Liver (tissue), 3 donors: Measurements from ENCODE around the gene CPOX.

Experiments used
- EGR1 ChIP-seq, 2 donors: IDR thresholded peaks; 2 replicates each; pipeline ENCODE4 v1.6.1; 2016 to 2018; ENCODE audit warnings: antibody characterized with exemption in 2 of 2, low read depth in 2 of 2
- JUND ChIP-seq, 2 donors: IDR thresholded peaks; 2 replicates each; pipeline ENCODE4 v1.6.1; 2016; ENCODE audit warnings: antibody characterized with exemption in 2 of 2
- RAD21 ChIP-seq, 2 donors: IDR thresholded peaks; 2 replicates each; pipeline ENCODE4 v1.6.1; 2016; ENCODE audit warnings: antibody characterized with exemption in 2 of 2, mild to moderate bottlenecking in 2 of 2
- SP1 ChIP-seq: IDR thresholded peaks from 2 replicates; pipeline ENCODE4 v1.6.1; 2018; ENCODE audit warnings: antibody characterized with exemption, mild to moderate bottlenecking
- TAF1 ChIP-seq: conservative IDR thresholded peaks from 2 replicates; pipeline ENCODE4 v1.6.1; 2016; ENCODE audit warnings: antibody characterized with exemption, mild to moderate bottlenecking
- YY1 ChIP-seq: IDR thresholded peaks from 2 replicates; pipeline ENCODE4 v1.6.1; 2016; ENCODE audit warnings: antibody characterized with exemption, mild to moderate bottlenecking
- TF ChIP-seq, protein P1 (sequence below): fragments of 150-350 bp; IDR thresholded peaks from 2 replicates; pipeline ENCODE4 v1.5.1; 2017; ENCODE audit warnings: improper control_type of control experiment, low read depth, low read length; ENCODE audit not compliant: missing input control
- TF ChIP-seq, protein P2 (sequence below): IDR thresholded peaks from 2 replicates; pipeline ENCODE4 v1.6.1; 2016; ENCODE audit warnings: antibody characterized with exemption
- TF ChIP-seq, protein P3 (sequence below): IDR thresholded peaks from 2 replicates; pipeline ENCODE4 v1.6.1; 2016; ENCODE audit warnings: antibody characterized with exemption, mild to moderate bottlenecking
- donor health status: healthy.
- donor health status: healthy.

DNA sequence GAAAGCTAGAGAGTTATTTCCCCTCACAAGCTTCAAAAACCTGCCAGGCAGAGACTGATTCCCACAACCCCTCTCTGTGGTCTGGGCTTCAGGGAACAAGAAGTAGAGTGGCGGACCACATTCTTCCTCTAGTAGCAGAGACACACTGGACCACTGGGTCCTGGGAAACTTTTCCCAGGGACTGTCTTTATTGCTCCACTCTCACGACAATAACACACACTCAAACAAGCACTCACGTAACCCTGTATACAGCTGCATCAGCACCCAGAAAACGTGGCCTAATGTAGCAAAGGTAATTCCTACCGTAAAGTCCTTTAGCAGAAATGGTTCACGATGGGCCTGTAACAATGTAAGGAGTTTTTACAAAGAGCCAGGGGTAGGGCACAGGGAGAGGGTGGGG lies 27.6 kb downstream of the CPOX start:
- TF ChIP-seq, protein P1, sequence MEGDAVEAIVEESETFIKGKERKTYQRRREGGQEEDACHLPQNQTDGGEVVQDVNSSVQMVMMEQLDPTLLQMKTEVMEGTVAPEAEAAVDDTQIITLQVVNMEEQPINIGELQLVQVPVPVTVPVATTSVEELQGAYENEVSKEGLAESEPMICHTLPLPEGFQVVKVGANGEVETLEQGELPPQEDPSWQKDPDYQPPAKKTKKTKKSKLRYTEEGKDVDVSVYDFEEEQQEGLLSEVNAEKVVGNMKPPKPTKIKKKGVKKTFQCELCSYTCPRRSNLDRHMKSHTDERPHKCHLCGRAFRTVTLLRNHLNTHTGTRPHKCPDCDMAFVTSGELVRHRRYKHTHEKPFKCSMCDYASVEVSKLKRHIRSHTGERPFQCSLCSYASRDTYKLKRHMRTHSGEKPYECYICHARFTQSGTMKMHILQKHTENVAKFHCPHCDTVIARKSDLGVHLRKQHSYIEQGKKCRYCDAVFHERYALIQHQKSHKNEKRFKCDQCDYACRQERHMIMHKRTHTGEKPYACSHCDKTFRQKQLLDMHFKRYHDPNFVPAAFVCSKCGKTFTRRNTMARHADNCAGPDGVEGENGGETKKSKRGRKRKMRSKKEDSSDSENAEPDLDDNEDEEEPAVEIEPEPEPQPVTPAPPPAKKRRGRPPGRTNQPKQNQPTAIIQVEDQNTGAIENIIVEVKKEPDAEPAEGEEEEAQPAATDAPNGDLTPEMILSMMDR: no peak
- no peak for TF ChIP-seq EGR1 (IDR thresholded peaks at IDR 0.05; ENCODE audit: low read depth in 2 of 2)
- no peak for TF ChIP-seq RAD21 (IDR thresholded peaks at IDR 0.05)
- TF ChIP-seq, protein P2, sequence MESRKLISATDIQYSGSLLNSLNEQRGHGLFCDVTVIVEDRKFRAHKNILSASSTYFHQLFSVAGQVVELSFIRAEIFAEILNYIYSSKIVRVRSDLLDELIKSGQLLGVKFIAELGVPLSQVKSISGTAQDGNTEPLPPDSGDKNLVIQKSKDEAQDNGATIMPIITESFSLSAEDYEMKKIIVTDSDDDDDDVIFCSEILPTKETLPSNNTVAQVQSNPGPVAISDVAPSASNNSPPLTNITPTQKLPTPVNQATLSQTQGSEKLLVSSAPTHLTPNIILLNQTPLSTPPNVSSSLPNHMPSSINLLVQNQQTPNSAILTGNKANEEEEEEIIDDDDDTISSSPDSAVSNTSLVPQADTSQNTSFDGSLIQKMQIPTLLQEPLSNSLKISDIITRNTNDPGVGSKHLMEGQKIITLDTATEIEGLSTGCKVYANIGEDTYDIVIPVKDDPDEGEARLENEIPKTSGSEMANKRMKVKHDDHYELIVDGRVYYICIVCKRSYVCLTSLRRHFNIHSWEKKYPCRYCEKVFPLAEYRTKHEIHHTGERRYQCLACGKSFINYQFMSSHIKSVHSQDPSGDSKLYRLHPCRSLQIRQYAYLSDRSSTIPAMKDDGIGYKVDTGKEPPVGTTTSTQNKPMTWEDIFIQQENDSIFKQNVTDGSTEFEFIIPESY: no peak
- TF ChIP-seq SP1: no peak
- no peak for TF ChIP-seq TAF1
- TF ChIP-seq YY1: no peak
- TF ChIP-seq, protein P3, sequence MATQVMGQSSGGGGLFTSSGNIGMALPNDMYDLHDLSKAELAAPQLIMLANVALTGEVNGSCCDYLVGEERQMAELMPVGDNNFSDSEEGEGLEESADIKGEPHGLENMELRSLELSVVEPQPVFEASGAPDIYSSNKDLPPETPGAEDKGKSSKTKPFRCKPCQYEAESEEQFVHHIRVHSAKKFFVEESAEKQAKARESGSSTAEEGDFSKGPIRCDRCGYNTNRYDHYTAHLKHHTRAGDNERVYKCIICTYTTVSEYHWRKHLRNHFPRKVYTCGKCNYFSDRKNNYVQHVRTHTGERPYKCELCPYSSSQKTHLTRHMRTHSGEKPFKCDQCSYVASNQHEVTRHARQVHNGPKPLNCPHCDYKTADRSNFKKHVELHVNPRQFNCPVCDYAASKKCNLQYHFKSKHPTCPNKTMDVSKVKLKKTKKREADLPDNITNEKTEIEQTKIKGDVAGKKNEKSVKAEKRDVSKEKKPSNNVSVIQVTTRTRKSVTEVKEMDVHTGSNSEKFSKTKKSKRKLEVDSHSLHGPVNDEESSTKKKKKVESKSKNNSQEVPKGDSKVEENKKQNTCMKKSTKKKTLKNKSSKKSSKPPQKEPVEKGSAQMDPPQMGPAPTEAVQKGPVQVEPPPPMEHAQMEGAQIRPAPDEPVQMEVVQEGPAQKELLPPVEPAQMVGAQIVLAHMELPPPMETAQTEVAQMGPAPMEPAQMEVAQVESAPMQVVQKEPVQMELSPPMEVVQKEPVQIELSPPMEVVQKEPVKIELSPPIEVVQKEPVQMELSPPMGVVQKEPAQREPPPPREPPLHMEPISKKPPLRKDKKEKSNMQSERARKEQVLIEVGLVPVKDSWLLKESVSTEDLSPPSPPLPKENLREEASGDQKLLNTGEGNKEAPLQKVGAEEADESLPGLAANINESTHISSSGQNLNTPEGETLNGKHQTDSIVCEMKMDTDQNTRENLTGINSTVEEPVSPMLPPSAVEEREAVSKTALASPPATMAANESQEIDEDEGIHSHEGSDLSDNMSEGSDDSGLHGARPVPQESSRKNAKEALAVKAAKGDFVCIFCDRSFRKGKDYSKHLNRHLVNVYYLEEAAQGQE: no peak
- no peak for TF ChIP-seq JUND (IDR thresholded peaks at IDR 0.05)
